ENCODE results near the gene CD244.

CD244 gene

DNA sequence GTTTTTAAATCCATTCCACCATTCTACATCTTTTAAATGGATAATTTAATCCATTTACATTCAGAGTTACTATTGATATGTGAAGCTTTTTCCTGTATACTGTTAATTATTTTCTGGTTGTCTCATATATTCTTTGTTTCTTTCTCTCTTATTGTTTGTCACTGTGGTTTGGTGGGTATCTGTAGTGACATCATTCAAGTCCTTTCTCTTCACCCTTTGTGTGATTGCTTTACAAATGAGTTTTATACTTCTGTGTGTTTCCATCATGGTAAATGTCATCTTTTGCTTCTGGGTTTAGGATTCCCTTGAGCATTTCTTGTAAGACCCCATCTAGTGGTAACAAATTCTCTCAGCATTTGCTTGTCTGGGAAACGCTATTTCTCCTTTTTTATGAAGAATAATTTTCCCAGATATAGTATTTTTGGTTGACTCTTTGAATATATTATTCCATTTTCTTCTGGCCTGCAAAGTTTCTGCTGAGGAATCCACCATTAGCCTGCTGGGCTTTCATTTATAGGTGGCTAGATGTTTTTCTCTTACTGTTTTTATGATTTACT, 56.5 kb downstream of the CD244 start:
- H3K9me3 Mint-ChIP-seq: peaks cover 28% of the 10 kb centered on the region
- intact Hi-C loops (cut with micrococcal nuclease): no loop called here
- H3K36me3 Mint-ChIP-seq (ENCODE audit: low read depth): peaks cover 7% of the 10 kb centered on the region
- H3K4me1 Mint-ChIP-seq (ENCODE audit: low read depth): peaks cover 5% of the 10 kb centered on the region
- H3K27me3 Mint-ChIP-seq: no peaks in the 10 kb centered on the region
- no peak overlapping the region for H3K4me3 Mint-ChIP-seq
- H3K27ac Mint-ChIP-seq: no peak overlapping the region

DNA sequence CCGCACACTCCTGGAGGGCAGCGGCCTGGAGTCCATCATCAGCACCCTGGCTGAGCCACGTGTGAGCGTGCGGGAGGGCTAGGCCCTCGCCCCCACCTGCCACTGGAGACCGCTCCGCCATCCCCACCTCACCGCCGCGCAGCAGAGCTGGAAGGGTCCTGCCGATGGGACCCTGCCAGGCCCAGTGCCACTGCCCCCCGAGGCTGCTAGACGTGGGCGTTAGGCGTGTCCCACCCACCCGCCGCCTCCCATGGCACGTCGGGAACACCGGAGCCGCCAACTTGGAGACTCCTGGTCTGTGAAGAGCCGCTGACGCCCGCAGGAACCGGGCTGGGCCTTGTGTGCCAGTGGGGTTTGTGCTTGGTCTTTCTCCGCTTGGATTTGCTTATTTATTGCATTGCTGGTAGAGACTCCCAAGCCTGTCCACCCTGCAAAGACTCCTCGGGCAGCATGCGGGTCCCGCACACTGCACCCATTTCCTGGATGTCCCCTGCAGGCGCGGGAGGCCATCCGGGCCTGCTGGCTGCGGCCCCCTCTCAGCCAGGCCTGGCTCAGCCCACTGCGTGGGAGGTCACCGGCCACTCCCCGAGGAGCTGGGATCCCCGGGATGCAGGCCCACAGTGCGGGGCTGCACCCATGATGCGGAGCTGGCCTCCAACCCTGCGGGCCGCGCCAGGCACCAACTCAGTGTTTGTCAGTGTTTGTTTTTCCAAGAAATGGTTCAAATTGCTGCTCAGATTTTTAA, 60.7 kb downstream of the CD244 start:
- no peak overlapping the region for H3K27ac Mint-ChIP-seq
- intact Hi-C loops (cut with micrococcal nuclease): no loop called here
- peaks cover 3% of the 10 kb centered on the region for H3K36me3 Mint-ChIP-seq (ENCODE audit: low read depth)
- H3K9me3 Mint-ChIP-seq: peaks cover 20% of the 10 kb centered on the region
- no peak overlapping the region for H3K4me3 Mint-ChIP-seq
- peaks cover 8% of the 10 kb centered on the region for H3K4me1 Mint-ChIP-seq (ENCODE audit: low read depth)
- H3K27me3 Mint-ChIP-seq: no peaks in the 10 kb centered on the region

DNA sequence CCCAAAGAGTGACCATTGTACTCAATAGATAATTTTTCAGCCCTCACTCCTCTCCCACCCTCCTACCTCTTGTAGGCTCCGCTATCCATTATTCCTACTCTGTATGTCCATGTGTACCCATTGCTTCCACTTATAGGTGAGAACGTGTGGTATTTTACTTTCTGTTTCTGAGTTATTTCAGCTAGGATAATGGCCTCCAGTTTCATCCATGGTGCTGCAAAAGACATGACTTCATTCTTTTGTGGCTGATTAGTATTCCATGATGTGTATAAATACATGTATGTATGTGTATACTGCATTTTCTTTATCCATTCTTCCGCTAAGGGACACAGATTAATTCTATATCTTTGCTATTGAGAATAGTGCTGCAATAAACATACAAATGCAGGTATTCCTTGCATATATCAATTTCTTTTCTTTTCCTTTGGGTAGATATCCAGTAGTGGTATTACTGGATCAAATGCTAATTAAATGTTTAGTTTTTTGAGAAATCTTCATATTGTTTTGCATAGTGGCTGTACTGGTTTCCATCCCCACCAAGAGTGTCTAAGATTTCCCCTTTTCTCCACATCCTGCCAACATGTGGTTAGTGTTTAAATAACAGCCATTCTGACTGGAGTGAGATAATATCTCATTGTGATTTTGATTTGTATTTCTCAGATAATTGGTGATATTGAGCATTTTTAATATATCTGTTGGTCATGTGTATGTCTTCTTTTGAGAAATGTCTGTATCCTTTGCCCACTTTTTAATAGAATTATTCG, 61.9 kb downstream of the CD244 start:
- no peaks in the 10 kb centered on the region for H3K36me3 Mint-ChIP-seq (ENCODE audit: low read depth)
- intact Hi-C loops (cut with micrococcal nuclease): no loop called here
- peaks cover 8% of the 10 kb centered on the region for H3K9me3 Mint-ChIP-seq
- no peak overlapping the region for H3K27ac Mint-ChIP-seq
- H3K4me1 Mint-ChIP-seq (ENCODE audit: low read depth): peaks cover 18% of the 10 kb centered on the region
- H3K27me3 Mint-ChIP-seq: no peaks in the 10 kb centered on the region
- no peak overlapping the region for H3K4me3 Mint-ChIP-seq

DNA sequence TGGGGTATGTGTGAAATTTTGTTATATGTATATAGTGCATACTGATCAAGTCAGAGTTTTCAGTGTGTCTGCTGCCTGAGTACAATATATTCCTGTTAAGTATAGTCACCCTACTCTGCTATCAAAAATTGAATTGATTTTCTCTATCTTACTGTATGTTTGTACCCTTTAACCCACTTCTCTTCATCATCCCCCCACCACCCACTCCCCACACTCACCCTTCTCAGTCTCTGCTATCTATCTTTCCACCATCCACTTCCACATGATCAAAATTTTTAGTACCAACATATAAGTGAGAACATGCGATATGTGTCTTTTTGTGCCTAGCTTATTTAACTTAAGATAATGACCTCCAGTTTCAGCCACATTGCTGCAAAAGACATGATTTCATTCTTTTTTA, 62.5 kb downstream of the CD244 start:
- intact Hi-C loops (cut with micrococcal nuclease): no loop called here
- H3K36me3 Mint-ChIP-seq (ENCODE audit: low read depth): no peaks in the 10 kb centered on the region

DNA sequence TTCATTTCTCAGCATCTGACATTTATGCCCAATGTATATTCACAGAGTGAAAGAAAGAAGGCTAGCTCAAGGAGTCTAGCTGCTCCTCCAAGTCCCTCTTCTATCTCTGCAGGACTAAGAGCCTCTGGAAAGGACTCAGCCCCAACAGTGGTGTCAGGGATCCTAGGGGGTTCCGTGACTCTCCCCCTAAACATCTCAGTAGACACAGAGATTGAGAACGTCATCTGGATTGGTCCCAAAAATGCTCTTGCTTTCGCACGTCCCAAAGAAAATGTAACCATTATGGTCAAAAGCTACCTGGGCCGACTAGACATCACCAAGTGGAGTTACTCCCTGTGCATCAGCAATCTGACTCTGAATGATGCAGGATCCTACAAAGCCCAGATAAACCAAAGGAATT, 63.0 kb downstream of the CD244 start:
- H3K27ac Mint-ChIP-seq: no peak overlapping the region
- no peaks in the 10 kb centered on the region for H3K9me3 Mint-ChIP-seq
- H3K4me3 Mint-ChIP-seq: no peak overlapping the region
- no peaks in the 10 kb centered on the region for H3K27me3 Mint-ChIP-seq
- peaks cover 21% of the 10 kb centered on the region for H3K4me1 Mint-ChIP-seq (ENCODE audit: low read depth)
- intact Hi-C loops (cut with micrococcal nuclease): no loop called here
- no peaks in the 10 kb centered on the region for H3K36me3 Mint-ChIP-seq (ENCODE audit: low read depth)

More for the DNA sequence above, 62.5 kb downstream of the CD244 start:
- Mint-ChIP-seq H3K27me3 (no peaks in the 10 kb centered on the region), H3K9me3 (peaks cover 1% of the 10 kb centered on the region), H3K27ac (no peak overlapping the region), H3K4me3 (no peak overlapping the region), H3K4me1 (ENCODE audit: low read depth) (peaks cover 20% of the 10 kb centered on the region)

DNA sequence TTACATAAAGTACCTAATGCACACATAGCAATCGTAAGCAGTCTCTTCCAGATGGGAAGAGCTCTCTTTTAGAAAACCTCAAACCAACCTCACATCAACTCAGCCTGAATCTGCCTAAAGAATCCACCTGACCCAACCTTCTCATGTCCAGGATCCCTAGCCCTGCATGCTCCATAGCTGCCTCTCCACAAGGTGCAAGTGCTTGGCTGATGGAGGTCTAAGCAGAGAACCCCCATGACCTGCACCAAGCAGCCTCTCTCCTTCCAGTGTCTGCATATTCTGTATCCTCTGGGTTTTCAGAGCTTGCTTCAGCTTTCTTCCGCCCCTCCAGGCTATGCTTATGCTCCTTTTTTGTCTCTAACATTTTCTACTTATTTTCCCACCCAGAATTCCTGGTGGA, 64.2 kb downstream of the CD244 start:
- intact Hi-C loops (cut with micrococcal nuclease): no loop called here
- Mint-ChIP-seq H3K27me3 (no peaks in the 10 kb centered on the region), H3K9me3 (no peaks in the 10 kb centered on the region), H3K36me3 (ENCODE audit: low read depth) (no peaks in the 10 kb centered on the region), H3K27ac (peak overlapping the region; percentile 4), H3K4me1 (ENCODE audit: low read depth) (peaks cover 29% of the 10 kb centered on the region), H3K4me3 (no peak overlapping the region)

DNA sequence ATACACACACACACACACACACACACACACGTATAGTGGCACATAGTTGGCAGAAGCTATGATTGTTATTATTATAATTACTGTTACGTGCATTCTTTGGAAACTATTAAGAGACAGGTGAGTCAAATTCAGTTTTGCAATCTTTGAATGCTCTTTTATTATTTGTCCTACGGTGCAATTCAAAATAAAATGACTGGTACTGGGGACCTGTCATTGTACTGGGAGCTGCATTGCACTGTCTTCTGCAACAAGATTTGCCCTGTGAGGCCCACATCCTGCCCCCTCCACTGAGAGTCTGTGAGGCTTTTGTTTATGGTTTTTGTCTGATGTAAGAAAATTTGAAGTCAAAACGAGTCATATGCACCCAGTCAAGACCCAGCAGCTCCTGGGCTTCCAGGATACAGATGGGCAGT, 64.8 kb downstream of the CD244 start:
- intact Hi-C loops (cut with micrococcal nuclease): no loop called here
- H3K4me3 Mint-ChIP-seq: no peak overlapping the region
- H3K27ac Mint-ChIP-seq: peak overlapping the region; percentile 4
- H3K27me3 Mint-ChIP-seq: no peaks in the 10 kb centered on the region
- H3K36me3 Mint-ChIP-seq (ENCODE audit: low read depth): no peaks in the 10 kb centered on the region
- H3K9me3 Mint-ChIP-seq: no peaks in the 10 kb centered on the region
- H3K4me1 Mint-ChIP-seq (ENCODE audit: low read depth): peaks cover 29% of the 10 kb centered on the region

DNA sequence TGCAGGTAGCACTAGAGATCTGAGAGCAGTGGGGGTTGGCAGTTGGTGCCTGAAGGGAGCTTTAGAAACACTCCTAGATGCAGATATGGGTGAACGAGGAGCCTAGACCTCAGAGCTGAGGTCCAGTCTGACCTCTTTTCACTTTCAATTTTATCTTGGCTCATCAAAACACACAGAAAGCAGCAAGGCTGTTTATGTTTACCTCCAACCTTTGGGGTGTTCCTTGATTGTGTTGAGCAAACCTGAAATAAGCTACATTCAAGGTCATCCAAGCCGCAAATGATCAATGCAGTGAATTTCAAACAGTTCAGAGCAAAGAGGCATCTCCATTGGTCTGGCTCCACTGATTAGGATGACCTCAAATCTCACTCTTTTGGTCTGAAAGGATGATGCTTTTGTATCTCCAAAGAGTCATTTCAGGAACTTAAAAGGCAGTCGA, 65.4 kb downstream of the CD244 start:
- intact Hi-C loops (cut with micrococcal nuclease): no loop called here
- no peak overlapping the region for H3K4me3 Mint-ChIP-seq
- H3K36me3 Mint-ChIP-seq (ENCODE audit: low read depth): no peaks in the 10 kb centered on the region
- H3K27ac Mint-ChIP-seq: no peak overlapping the region
- H3K27me3 Mint-ChIP-seq: no peaks in the 10 kb centered on the region
- peaks cover 29% of the 10 kb centered on the region for H3K4me1 Mint-ChIP-seq (ENCODE audit: low read depth)
- H3K9me3 Mint-ChIP-seq: no peaks in the 10 kb centered on the region

DNA sequence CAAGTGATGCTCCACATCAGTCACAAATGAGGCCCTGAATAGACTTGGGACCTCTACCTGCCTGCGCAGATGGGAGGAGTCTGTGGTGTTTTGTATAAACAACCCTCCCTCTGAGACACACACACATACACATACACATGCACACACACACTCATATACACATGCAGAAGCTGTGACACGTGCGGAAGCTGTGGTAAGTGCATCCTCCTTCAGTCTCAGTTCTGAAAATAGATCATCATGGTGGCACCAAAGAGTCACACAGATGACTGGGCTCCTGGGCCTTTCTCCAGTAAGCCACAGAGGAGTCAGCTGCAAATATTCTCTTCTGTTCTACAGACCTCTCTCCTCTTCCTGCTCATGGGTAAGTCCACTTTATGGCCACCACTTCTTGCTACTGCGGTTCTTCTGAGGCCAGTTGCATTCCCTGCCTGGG, 66.7 kb downstream of the CD244 start, which contains the start of gene LY9:
Gene LY9 (plus strand): TSS at position 224 of the 433 bp plus-strand sequence. CDS start 14 bp downstream, at position 238.
- Mint-ChIP-seq H3K4me3 (no peak within 1 kb of the TSS), H3K27me3 (no peaks in the 10 kb centered on the region), H3K4me1 (ENCODE audit: low read depth) (peaks cover 23% of the 10 kb centered on the region), H3K36me3 (ENCODE audit: low read depth) (no peaks in the 10 kb centered on the region), H3K27ac (peak within 1 kb of the TSS; percentile 82), H3K9me3 (no peaks in the 10 kb centered on the region)
- intact Hi-C loops (cut with micrococcal nuclease): no loop called here

DNA sequence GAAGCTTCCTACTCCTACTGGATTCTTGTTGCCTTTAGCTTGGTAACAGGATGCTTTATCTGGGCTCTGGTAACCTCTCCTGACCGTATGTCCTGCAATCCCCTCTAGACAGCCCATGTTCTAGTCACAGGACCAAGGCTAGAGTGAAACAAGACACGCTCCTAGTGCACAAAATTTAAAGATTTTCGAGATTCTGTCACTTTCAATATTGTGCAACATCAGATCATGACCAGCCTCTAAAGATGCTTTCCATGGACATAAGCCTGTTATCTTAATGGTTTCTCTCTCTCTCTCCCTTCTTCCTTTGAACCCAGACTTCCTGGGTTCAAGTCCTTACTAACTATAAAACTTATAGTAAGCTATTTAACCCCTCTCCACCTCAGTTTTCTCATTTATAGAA, 68.3 kb downstream of the CD244 start:
- Mint-ChIP-seq H3K27me3 (no peaks in the 10 kb centered on the region), H3K36me3 (ENCODE audit: low read depth) (no peaks in the 10 kb centered on the region), H3K4me3 (no peak overlapping the region), H3K27ac (no peak overlapping the region), H3K9me3 (no peaks in the 10 kb centered on the region), H3K4me1 (ENCODE audit: low read depth) (peaks cover 37% of the 10 kb centered on the region)
- intact Hi-C loops (cut with micrococcal nuclease): no loop called here

DNA sequence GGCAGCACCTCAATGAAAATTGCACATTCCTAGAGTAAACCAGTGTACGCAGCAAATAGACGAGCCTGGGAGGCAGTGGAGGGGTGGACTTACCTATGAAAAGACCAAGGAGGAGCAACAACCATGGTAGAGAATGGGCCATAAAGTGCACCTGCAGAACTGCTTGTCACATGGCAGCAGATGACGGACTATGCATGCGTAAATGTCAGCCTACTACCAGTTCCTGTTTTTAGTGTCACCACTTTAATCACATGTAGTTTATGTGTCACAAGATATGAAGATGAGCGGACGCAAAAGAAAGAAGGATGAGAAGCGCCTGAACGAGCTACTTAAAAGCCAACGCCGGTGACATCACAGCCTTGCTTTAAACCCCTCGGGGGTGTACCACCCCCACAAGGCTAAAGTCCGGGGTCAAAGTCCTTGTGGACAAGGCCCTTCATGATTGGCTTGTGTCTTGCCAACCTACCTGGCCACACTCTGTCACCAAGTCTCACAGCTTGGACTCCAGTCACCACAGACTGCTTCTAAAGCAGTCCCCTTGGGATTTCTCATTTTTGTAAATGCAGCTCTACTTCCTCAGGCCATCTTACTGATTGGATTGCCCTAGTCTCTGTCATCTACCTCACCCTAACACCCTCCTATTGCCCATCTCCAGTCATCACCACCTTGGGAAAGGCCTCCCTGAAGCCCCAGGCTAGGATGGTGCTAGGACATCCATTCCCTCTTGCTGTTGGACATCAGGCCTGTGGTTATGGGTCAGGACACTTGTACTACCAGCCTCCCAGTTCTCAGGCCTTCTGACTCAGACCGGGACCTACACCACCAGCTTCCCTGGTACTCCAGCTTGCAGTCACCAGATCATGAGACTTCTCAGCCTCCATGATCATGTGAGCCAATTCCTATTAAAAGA, 72.7 kb downstream of the CD244 start:
- Mint-ChIP-seq H3K36me3 (ENCODE audit: low read depth) (no peaks in the 10 kb centered on the region), H3K9me3 (no peaks in the 10 kb centered on the region), H3K4me1 (ENCODE audit: low read depth) (peaks cover 29% of the 10 kb centered on the region), H3K27ac (peak overlapping the region; percentile 95), H3K4me3 (no peak overlapping the region), H3K27me3 (no peaks in the 10 kb centered on the region)
- intact Hi-C loops (cut with micrococcal nuclease): no loop called here

DNA sequence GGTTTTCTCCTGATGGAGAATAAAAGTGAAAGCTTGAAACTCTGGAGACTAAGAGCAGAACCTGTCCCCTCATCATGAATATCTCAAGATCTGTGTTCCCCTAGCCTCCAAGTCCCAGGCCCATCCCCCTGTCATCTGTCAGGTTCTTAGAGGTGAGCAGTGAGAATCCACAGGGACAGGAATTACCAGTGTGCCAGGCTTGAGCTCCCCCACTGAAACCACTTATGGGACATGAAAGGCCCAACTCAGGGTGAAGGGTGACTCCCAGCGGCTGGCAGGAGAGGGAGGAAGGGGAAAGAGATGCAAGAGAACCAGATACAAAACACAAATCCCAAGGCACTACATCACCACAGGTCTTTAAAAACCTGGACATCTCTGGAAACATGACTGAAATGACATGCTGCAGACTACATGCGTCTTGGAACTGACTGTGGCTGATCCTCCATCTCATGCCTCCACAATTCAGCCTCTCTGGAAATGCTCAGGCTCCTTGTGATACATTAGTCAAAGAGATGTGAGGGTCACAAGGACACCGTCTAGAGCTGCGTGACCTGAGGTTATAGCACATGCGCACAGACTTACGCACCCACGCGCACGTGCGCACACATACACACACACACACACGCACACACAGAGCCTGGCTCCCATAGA, 73.5 kb downstream of the CD244 start:
- Mint-ChIP-seq H3K27me3 (no peaks in the 10 kb centered on the region), H3K9me3 (no peaks in the 10 kb centered on the region), H3K4me1 (ENCODE audit: low read depth) (peaks cover 26% of the 10 kb centered on the region), H3K4me3 (no peak overlapping the region), H3K27ac (peak overlapping the region; percentile 95), H3K36me3 (ENCODE audit: low read depth) (no peaks in the 10 kb centered on the region)
- intact Hi-C loops (cut with micrococcal nuclease): no loop called here
